GM18508 (cell line): ENCODE data around the gene SMARCC1.
"Not testable (repeated sequence)": the region's sequence is repeated elsewhere in the genome, so short reads cannot be mapped to it uniquely, and the experiment has no call there.

Experiments used
- ATAC-seq: cut with Tn5 transposase; IDR thresholded peaks from one replicate; pipeline ENCODE4 v1.9.1; 2021; ENCODE audit warnings: moderate number of reproducible peaks; ENCODE audit not compliant: insufficient read depth, unreplicated experiment

SMARCC1 gene

GRCh38 chr3:47781685-47782445, at the start of gene SMARCC1:
Gene SMARCC1, minus strand, starts transcription at chr3:47781893. Its CDS starts 96 bp downstream, at chr3:47781797.
- peak; percentile 67 for ATAC-seq

GRCh38 chr3:47829482-47829881, 47.8 kb upstream of the SMARCC1 start:
- ATAC-seq = not testable (repeated sequence)

- no peak for ATAC-seq
These were observed 43.9 kb upstream of the SMARCC1 start for GRCh38 chr3:47825590-47825989.

- ATAC-seq = no peak
These were observed 43.1 kb upstream of the SMARCC1 start for GRCh38 chr3:47824541-47825473.

- no peak for ATAC-seq
These were observed 35.9 kb upstream of the SMARCC1 start for GRCh38 chr3:47817609-47818008.

- ATAC-seq = no peak
These were observed 32.0 kb upstream of the SMARCC1 start for GRCh38 chr3:47813551-47814177.

GRCh38 chr3:47804577-47804976, 22.9 kb upstream of the SMARCC1 start:
- no peak for ATAC-seq

- ATAC-seq = no peak
These were observed 21.9 kb upstream of the SMARCC1 start for GRCh38 chr3:47803480-47804025.

GRCh38 chr3:47802734-47803479, 21.2 kb upstream of the SMARCC1 start, which contains the start of gene DHX30:
Gene DHX30, plus strand, starts transcription at chr3:47803138. Its CDS starts 7,546 bp downstream, at chr3:47810684.
- no peak for ATAC-seq

- no peak for ATAC-seq
These were observed 18.0 kb upstream of the SMARCC1 start for GRCh38 chr3:47799733-47800132.

- no peak for ATAC-seq
These were observed 12.9 kb upstream of the SMARCC1 start for GRCh38 chr3:47794544-47794943.

- ATAC-seq = no peak
These were observed 11.0 kb upstream of the SMARCC1 start for GRCh38 chr3:47792699-47793098.

GRCh38 chr3:47791193-47791855, 9.6 kb upstream of the SMARCC1 start:
- ATAC-seq = no peak

GRCh38 chr3:47783673-47784072, 2.0 kb upstream of the SMARCC1 start:
- no peak for ATAC-seq

- ATAC-seq = no peak
These were observed 984 bp upstream of the SMARCC1 start for GRCh38 chr3:47782446-47783308.

GRCh38 chr3:47780741-47781684, 680 bp downstream of the SMARCC1 start:
- no peak for ATAC-seq

- no peak for ATAC-seq
These were observed 2.9 kb downstream of the SMARCC1 start for GRCh38 chr3:47778746-47779145.
